ENCODE measurements around the gene ASPHD2.

ASPHD2 gene

GRCh38 chr22:26416670-26417276, 12.3 kb upstream of the ASPHD2 start:
- DNase-seq, result no peak

- DNase-seq, result no peak
Measured at GRCh38 chr22:26417406-26417805, 11.7 kb upstream of the ASPHD2 start.

GRCh38 chr22:26418620-26419019, 10.4 kb upstream of the ASPHD2 start:
- DNase-seq, result no peak

GRCh38 chr22:26426924-26427323, 2.1 kb upstream of the ASPHD2 start:
- no peak for DNase-seq

GRCh38 chr22:26429458-26430286, 612 bp downstream of the ASPHD2 start:
- DNase-seq, result no peak

- no peak for DNase-seq
Measured at GRCh38 chr22:26430600-26430999, 1.5 kb downstream of the ASPHD2 start.

- DNase-seq, result no peak
Measured at GRCh38 chr22:26431261-26431995, 2.4 kb downstream of the ASPHD2 start.

- DNase-seq, result no peak
Measured at GRCh38 chr22:26432619-26433311, 3.7 kb downstream of the ASPHD2 start.

- DNase-seq, result no peak
Measured at GRCh38 chr22:26433805-26434204, 4.7 kb downstream of the ASPHD2 start.

- no peak for DNase-seq
Measured at GRCh38 chr22:26435327-26436093, 6.5 kb downstream of the ASPHD2 start.

- no peak for DNase-seq
Measured at GRCh38 chr22:26436903-26437515, 7.9 kb downstream of the ASPHD2 start.

- DNase-seq, result peak; percentile 84
Measured at GRCh38 chr22:26437694-26438392, 8.8 kb downstream of the ASPHD2 start.

- DNase-seq, result peak; percentile 89
Measured at GRCh38 chr22:26438776-26439175, 9.7 kb downstream of the ASPHD2 start.

GRCh38 chr22:26439559-26439958, 10.5 kb downstream of the ASPHD2 start:
- no peak for DNase-seq

- DNase-seq, result no peak
Measured at GRCh38 chr22:26442086-26442756, 13.2 kb downstream of the ASPHD2 start.

GRCh38 chr22:26443901-26444690, 15.0 kb downstream of the ASPHD2 start:
- no peak for DNase-seq

- DNase-seq, result peak; percentile 11
Measured at GRCh38 chr22:26444777-26445176, 15.7 kb downstream of the ASPHD2 start.

GRCh38 chr22:26445577-26446275, 16.7 kb downstream of the ASPHD2 start:
- DNase-seq, result no peak
